H9 (cell line): ENCODE results near the gene SPAG6. TPM values are rescaled to one million over a fixed set of nuclear protein-coding genes. Genes with fewer than 3 reads are reported as not detected.
A peak's percentile ranks its signal among the peaks of the same experiment; 100 is the strongest.

Experiments used
- DNase-seq: peaks from one replicate; pipeline ENCODE4 v3.0.0-alpha.2; 2017
- H2AFZ ChIP-seq: one replicate; pipeline ENCODE4 v1.6.1; 2013; ENCODE audit warnings: mild to moderate bottlenecking, low read length, control low read depth, moderate library complexity
- H2AK5ac ChIP-seq: 2 replicates; pipeline ENCODE4 v1.6.1; 2013; ENCODE audit warnings: low read length, control low read depth, mixed read lengths; ENCODE audit not compliant: insufficient read length
- H2BK120ac ChIP-seq: one replicate; pipeline ENCODE4 v1.6.1; 2013; ENCODE audit warnings: low read depth, mild to moderate bottlenecking, low read length, control low read depth, inconsistent platforms; ENCODE audit not compliant: poor library complexity, severe bottlenecking
- H2BK12ac ChIP-seq: 2 replicates; pipeline ENCODE4 v1.6.1; 2013; ENCODE audit warnings: low read length, control low read depth, mixed read lengths, low read depth; ENCODE audit not compliant: insufficient read length
- H2BK15ac ChIP-seq: 2 replicates; pipeline ENCODE4 v1.6.1; 2013; ENCODE audit warnings: low read depth, low read length, control low read depth
- H2BK20ac ChIP-seq: one replicate; pipeline ENCODE4 v1.6.1; 2013; ENCODE audit warnings: low read depth, mild to moderate bottlenecking, low read length, control low read depth, inconsistent platforms; ENCODE audit not compliant: poor library complexity, severe bottlenecking
- H2BK5ac ChIP-seq: 2 replicates; pipeline ENCODE4 v1.6.1; 2013; ENCODE audit warnings: low read length, control low read depth, mixed read lengths; ENCODE audit not compliant: insufficient read length
- H3K14ac ChIP-seq: 2 replicates; pipeline ENCODE4 v1.6.1; 2013; ENCODE audit warnings: low read length, control low read depth; ENCODE audit not compliant: insufficient read depth
- H3K18ac ChIP-seq: 2 replicates; pipeline ENCODE4 v1.6.1; 2013; ENCODE audit warnings: low read depth, mild to moderate bottlenecking, mixed read lengths, low read length, control low read depth; ENCODE audit not compliant: insufficient read length
- H3K23ac ChIP-seq: 2 replicates; pipeline ENCODE4 v1.6.1; 2013; ENCODE audit warnings: low read length, control low read depth, mixed read lengths, low read depth; ENCODE audit not compliant: insufficient read length
- H3K23me2 ChIP-seq: 2 replicates; pipeline ENCODE4 v1.6.1; 2013; ENCODE audit warnings: low read depth, mild to moderate bottlenecking, mixed read lengths, low read length, control low read depth; ENCODE audit not compliant: insufficient read length, poor library complexity, severe bottlenecking
- H3K27ac ChIP-seq: 2 replicates; pipeline ENCODE4 v1.5.1; 2013; ENCODE audit warnings: low read length, control low read depth, mixed read lengths, low read depth; ENCODE audit not compliant: insufficient read length
- H3K27me3 ChIP-seq: 2 replicates; pipeline ENCODE4 v1.6.1; 2013; ENCODE audit warnings: low read length, control low read depth, inconsistent platforms; ENCODE audit not compliant: insufficient read depth
- H3K4ac ChIP-seq: 2 replicates; pipeline ENCODE4 v1.6.1; 2013; ENCODE audit warnings: low read depth, mild to moderate bottlenecking, control low read depth, inconsistent platforms, low read length, moderate library complexity
- H3K4me1 ChIP-seq: 2 replicates; pipeline ENCODE4 v1.6.1; 2013; ENCODE audit warnings: low read length, control low read depth, inconsistent platforms; ENCODE audit not compliant: insufficient read depth
- H3K4me2 ChIP-seq: 2 replicates; pipeline ENCODE4 v1.6.1; 2013; ENCODE audit warnings: low read length, control low read depth, mixed read lengths; ENCODE audit not compliant: insufficient read length, insufficient read depth
- H3K56ac ChIP-seq: 2 replicates; pipeline ENCODE4 v1.6.1; 2013; ENCODE audit warnings: low read depth, mild to moderate bottlenecking, mixed read lengths, low read length, control low read depth; ENCODE audit not compliant: insufficient read length
- H3K79me1 ChIP-seq: 2 replicates; pipeline ENCODE4 v1.6.1; 2013; ENCODE audit warnings: low read depth, mild to moderate bottlenecking, moderate library complexity, low read length, control low read depth, inconsistent platforms; ENCODE audit not compliant: insufficient read depth, poor library complexity, severe bottlenecking
- H3K79me2 ChIP-seq: 2 replicates; pipeline ENCODE4 v1.6.1; 2013; ENCODE audit warnings: low read length, control low read depth, inconsistent platforms; ENCODE audit not compliant: insufficient read depth
- H3K9ac ChIP-seq: 2 replicates; pipeline ENCODE4 v1.6.1; 2013; ENCODE audit warnings: low read length, control low read depth, mixed read lengths; ENCODE audit not compliant: insufficient read length; ENCODE audit errors: extremely low read depth
- H3K9me3 ChIP-seq: one replicate; pipeline ENCODE4 v1.6.1; 2013; ENCODE audit warnings: low read depth, low read length, inconsistent platforms; ENCODE audit not compliant: control insufficient read depth
- H3T11ph ChIP-seq: one replicate; pipeline ENCODE4 v1.6.1; 2013; ENCODE audit warnings: mild to moderate bottlenecking, low read length, control low read depth, inconsistent platforms
- H4K20me1 ChIP-seq: one replicate; pipeline ENCODE4 v1.6.1; 2013; ENCODE audit not compliant: control insufficient read depth, insufficient read length, insufficient read depth
- H4K5ac ChIP-seq: 2 replicates; pipeline ENCODE4 v1.6.1; 2013; ENCODE audit warnings: low read depth, mild to moderate bottlenecking, mixed read lengths, low read length, control low read depth; ENCODE audit not compliant: insufficient read length
- H4K8ac ChIP-seq: replicated peaks from 2 replicates; pipeline ENCODE4 v1.6.1; 2013; ENCODE audit warnings: low read length, control low read depth, mixed read lengths, low read depth; ENCODE audit not compliant: insufficient read length
- H4K91ac ChIP-seq: 2 replicates; pipeline ENCODE4 v1.6.1; 2013; ENCODE audit warnings: low read depth, mild to moderate bottlenecking, moderate library complexity, mixed read lengths, low read length, control low read depth; ENCODE audit not compliant: insufficient read length
- H3K27ac Mint-ChIP-seq, 3 experiments: 2 replicates in 2 of 3; 3 replicates in 1 of 3; pipeline ENCODE4 v1.8.0; 2020 to 2021; ENCODE audit warnings: mixed read lengths in 3 of 3, mild to moderate bottlenecking in 1 of 3, moderate library complexity in 1 of 3
- H3K27me3 Mint-ChIP-seq: 2 replicates; pipeline ENCODE4 v1.8.0; 2021; ENCODE audit warnings: low read depth, mild to moderate bottlenecking, moderate library complexity, mixed read lengths
- H3K36me3 Mint-ChIP-seq, 3 experiments: 2 replicates in 2 of 3; 3 replicates in 1 of 3; pipeline ENCODE4 v1.8.0; 2020 to 2021; ENCODE audit warnings: low read depth in 3 of 3, mixed read lengths in 3 of 3; ENCODE audit not compliant: insufficient read depth in 1 of 3
- H3K4me1 Mint-ChIP-seq, 2 experiments: 2 replicates each; pipeline ENCODE4 v1.8.0; 2020; ENCODE audit warnings: mixed read lengths in 2 of 2
- H3K4me3 Mint-ChIP-seq, 2 experiments: 2 replicates in 1 of 2; 3 replicates in 1 of 2; pipeline ENCODE4 v1.8.0; 2020 to 2021; ENCODE audit warnings: mild to moderate bottlenecking in 2 of 2, mixed read lengths in 2 of 2, moderate library complexity in 1 of 2
- H3K9me3 Mint-ChIP-seq, 2 experiments: 2 replicates in 1 of 2; 3 replicates in 1 of 2; pipeline ENCODE4 v1.8.0; 2020; ENCODE audit warnings: mild to moderate bottlenecking in 2 of 2, mixed read lengths in 2 of 2, moderate library complexity in 1 of 2
- WGBS: extraction: QIAGEN DNeasy Blood & Tissue Kit; methylation state at CpG from one replicate; pipeline ENCODE4 v1.1.7; 2013; ENCODE audit warnings: missing lambda C conversion rate, low lambda C conversion rate, mixed read lengths; ENCODE audit not compliant: insufficient read length; ENCODE audit errors: extremely low coverage; 5-methylcytosine and 5-hydroxymethylcytosine counted together
- total RNA-seq: library from RNA; stranded (reverse); gene quantifications from 2 replicates; pipeline ENCODE4 v1.2.1, GENCODE V29; 2021
- TF ChIP-seq, protein P1 (sequence below): fragments of 200-600 bp; sonication (generic); conservative IDR thresholded peaks from 3 replicates; pipeline ENCODE4 v1.8.0; 2021; ENCODE audit warnings: antibody characterized with exemption, mild to moderate bottlenecking

The SPAG6 gene
- total RNA-seq, 1 experiment from 2014 or later: 0.24 TPM

DNA sequence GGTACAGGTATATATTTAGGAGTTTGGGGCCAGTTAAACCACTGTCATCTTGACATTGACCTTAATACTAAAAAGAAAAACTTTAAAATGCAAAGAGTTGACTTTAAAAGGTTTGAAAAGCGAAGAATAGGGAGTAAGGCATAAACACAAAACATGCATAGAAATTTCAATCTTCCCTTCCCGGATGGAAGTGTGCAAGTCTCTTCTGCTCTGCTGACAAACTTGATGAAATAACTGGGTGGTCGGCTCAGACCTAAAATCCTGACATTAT is 3.4 kb upstream of the SPAG6 start:
- Mint-ChIP-seq H3K36me3 (no peaks in the 10 kb centered on the region; a peak in 1 of 7 replicates), H3K4me1 (peaks cover 5 to 20% of the 10 kb centered on the region in 2 experiments), H3K9me3 (peaks cover 0 to 5% of the 10 kb centered on the region in 2 experiments; a peak in 3 of 5 replicates), H3K4me3 (0 out of 5 replicates have a peak overlapping the region, but pooled peaks of 1 of the 2 experiments have one; percentile 32), H3K27me3 (peaks cover 97% of the 10 kb centered on the region), H3K27ac (no peak overlapping the region)
- Histone ChIP-seq H2BK12ac (no peak overlapping the region), H2AK5ac (no peak overlapping the region), H3K4me1 (peaks cover 4% of the 10 kb centered on the region; the same call in 1 of the 2 replicates), H3K23ac (no peak overlapping the region), H3K27me3 (peaks cover 69% of the 10 kb centered on the region), H4K8ac (no peak overlapping the region), H3T11ph (no peak overlapping the region), H3K56ac (no peak overlapping the region), H2AFZ (no peak overlapping the region), H3K27ac (no peak overlapping the region), H2BK20ac (no peak overlapping the region), H2BK5ac (no peak overlapping the region), H4K5ac (no peak overlapping the region), H2BK15ac (no peak overlapping the region), H3K14ac (no peak overlapping the region), H2BK120ac (no peak overlapping the region), H4K91ac (no peak overlapping the region), H4K20me1 (no peaks in the 10 kb centered on the region), H3K18ac (no peak overlapping the region), H3K4me2 (no peak overlapping the region), H3K4ac (no peak overlapping the region), H3K79me1 (no peaks in the 10 kb centered on the region), H3K23me2 (peaks cover 18% of the 10 kb centered on the region), H3K9me3 (no peaks in the 10 kb centered on the region), H3K9ac (no peak overlapping the region), H3K79me2 (no peaks in the 10 kb centered on the region)
- WGBS: no CpG with 5 or more reads among the region's 3 CpGs
- TF ChIP-seq, protein P1, sequence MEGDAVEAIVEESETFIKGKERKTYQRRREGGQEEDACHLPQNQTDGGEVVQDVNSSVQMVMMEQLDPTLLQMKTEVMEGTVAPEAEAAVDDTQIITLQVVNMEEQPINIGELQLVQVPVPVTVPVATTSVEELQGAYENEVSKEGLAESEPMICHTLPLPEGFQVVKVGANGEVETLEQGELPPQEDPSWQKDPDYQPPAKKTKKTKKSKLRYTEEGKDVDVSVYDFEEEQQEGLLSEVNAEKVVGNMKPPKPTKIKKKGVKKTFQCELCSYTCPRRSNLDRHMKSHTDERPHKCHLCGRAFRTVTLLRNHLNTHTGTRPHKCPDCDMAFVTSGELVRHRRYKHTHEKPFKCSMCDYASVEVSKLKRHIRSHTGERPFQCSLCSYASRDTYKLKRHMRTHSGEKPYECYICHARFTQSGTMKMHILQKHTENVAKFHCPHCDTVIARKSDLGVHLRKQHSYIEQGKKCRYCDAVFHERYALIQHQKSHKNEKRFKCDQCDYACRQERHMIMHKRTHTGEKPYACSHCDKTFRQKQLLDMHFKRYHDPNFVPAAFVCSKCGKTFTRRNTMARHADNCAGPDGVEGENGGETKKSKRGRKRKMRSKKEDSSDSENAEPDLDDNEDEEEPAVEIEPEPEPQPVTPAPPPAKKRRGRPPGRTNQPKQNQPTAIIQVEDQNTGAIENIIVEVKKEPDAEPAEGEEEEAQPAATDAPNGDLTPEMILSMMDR: no peak
- DNase-seq: no peak
